ENCODE measurements around the gene RASD1.
"Not testable (repeated sequence)": the region's sequence is repeated elsewhere in the genome, so short reads cannot be mapped to it uniquely, and the experiment has no call there.

Gene RASD1

GRCh38 chr17:17469358-17469757 is 26.8 kb downstream of the RASD1 start:
- no peak for DNase-seq (ENCODE audit: low spot score)

GRCh38 chr17:17468217-17469010 is 27.8 kb downstream of the RASD1 start:
- no peak for DNase-seq (ENCODE audit: low spot score)

GRCh38 chr17:17467720-17468119 is 28.5 kb downstream of the RASD1 start:
- DNase-seq (ENCODE audit: low spot score) = no peak

- DNase-seq (ENCODE audit: low spot score) = no peak
These were observed 29.2 kb downstream of the RASD1 start for GRCh38 chr17:17467016-17467415.

- no peak for DNase-seq (ENCODE audit: low spot score)
These were observed 29.7 kb downstream of the RASD1 start for GRCh38 chr17:17466511-17466910.

- DNase-seq (ENCODE audit: low spot score) = not testable (repeated sequence)
These were observed 30.3 kb downstream of the RASD1 start for GRCh38 chr17:17465878-17466277.

- DNase-seq (ENCODE audit: low spot score) = no peak
These were observed 32.4 kb downstream of the RASD1 start for GRCh38 chr17:17463821-17464220.

GRCh38 chr17:17462048-17462824 is 34.0 kb downstream of the RASD1 start:
- DNase-seq (ENCODE audit: low spot score) = no peak

GRCh38 chr17:17460038-17460437 is 36.2 kb downstream of the RASD1 start:
- DNase-seq (ENCODE audit: low spot score) = no peak

GRCh38 chr17:17457680-17458079 is 38.5 kb downstream of the RASD1 start:
- DNase-seq (ENCODE audit: low spot score) = no peak

- DNase-seq (ENCODE audit: low spot score) = no peak
These were observed 39.9 kb downstream of the RASD1 start for GRCh38 chr17:17456251-17456650.

- no peak for DNase-seq (ENCODE audit: low spot score)
These were observed 41.0 kb downstream of the RASD1 start for GRCh38 chr17:17455173-17455572.

- DNase-seq (ENCODE audit: low spot score) = not testable (repeated sequence)
These were observed 41.5 kb downstream of the RASD1 start for GRCh38 chr17:17454700-17455099.

- DNase-seq (ENCODE audit: low spot score) = no peak
These were observed 41.9 kb downstream of the RASD1 start for GRCh38 chr17:17454276-17454675.

- no peak for DNase-seq (ENCODE audit: low spot score)
These were observed 43.1 kb downstream of the RASD1 start for GRCh38 chr17:17453088-17453487.

- no peak for DNase-seq (ENCODE audit: low spot score)
These were observed 47.5 kb downstream of the RASD1 start for GRCh38 chr17:17448723-17449122.

GRCh38 chr17:17448076-17448475 is 48.1 kb downstream of the RASD1 start:
- no peak for DNase-seq (ENCODE audit: low spot score)

- no peak for DNase-seq (ENCODE audit: low spot score)
These were observed 48.9 kb downstream of the RASD1 start for GRCh38 chr17:17447264-17447663.

- no peak for DNase-seq (ENCODE audit: low spot score)
These were observed 49.5 kb downstream of the RASD1 start for GRCh38 chr17:17446666-17447155.

GRCh38 chr17:17445925-17446665 is 50.1 kb downstream of the RASD1 start:
- DNase-seq (ENCODE audit: low spot score) = no peak

GRCh38 chr17:17445296-17445924 is 50.8 kb downstream of the RASD1 start:
- DNase-seq (ENCODE audit: low spot score) = no peak
